ENCODE results near the gene PRRT1B.

- TF ChIP-seq EZH2 (IDR thresholded peaks at IDR 0.05) = no peak
- no peak for TF ChIP-seq POLR2AphosphoS5 (IDR thresholded peaks at IDR 0.05; ENCODE audit: borderline replicate concordance, low read depth, low read length)
- no peak for TF ChIP-seq FOXP2 (optimal IDR thresholded peaks at IDR 0.05; ENCODE audit: control extremely low read depth, extremely low read length, insufficient read depth)
Observed at GRCh38 chr9:131528886-131529505, 16.3 kb upstream of the PRRT1B start.
